GM13977 (cell line): ENCODE results near the gene AMH.

Source experiments
- DNase-seq: peaks from one replicate; pipeline ENCODE4 v3.0.0; 2012; ENCODE audit warnings: low spot score
- CTCF ChIP-seq: IDR thresholded peaks from 2 replicates; pipeline ENCODE4 v1.5.1; 2012; ENCODE audit warnings: mild to moderate bottlenecking, control low read depth; ENCODE audit not compliant: insufficient read depth; ENCODE audit errors: extremely low read depth, missing control alignments
- in situ Hi-C: fragments of 300-500 bp; cut with MboI; formaldehyde crosslinking; loops from one replicate; pipeline ENCODE4 v1.12.0; 2022; ENCODE audit warnings: low sequenced_read_pairs, low pct_unique_long_range_greater_than_20kb, mixed read lengths, inconsistent platforms; ENCODE audit not compliant: unreplicated experiment

AMH gene

GRCh38 chr19:2260341-2260805 lies 11.2 kb downstream of the AMH start:
- no peak for TF ChIP-seq CTCF
- in situ Hi-C loops, result loop anchor here (25.0 kb wide), 1 partner anchor 352 kb away; no protein-coding TSS in a partner anchor
- no peak for DNase-seq

DNA sequence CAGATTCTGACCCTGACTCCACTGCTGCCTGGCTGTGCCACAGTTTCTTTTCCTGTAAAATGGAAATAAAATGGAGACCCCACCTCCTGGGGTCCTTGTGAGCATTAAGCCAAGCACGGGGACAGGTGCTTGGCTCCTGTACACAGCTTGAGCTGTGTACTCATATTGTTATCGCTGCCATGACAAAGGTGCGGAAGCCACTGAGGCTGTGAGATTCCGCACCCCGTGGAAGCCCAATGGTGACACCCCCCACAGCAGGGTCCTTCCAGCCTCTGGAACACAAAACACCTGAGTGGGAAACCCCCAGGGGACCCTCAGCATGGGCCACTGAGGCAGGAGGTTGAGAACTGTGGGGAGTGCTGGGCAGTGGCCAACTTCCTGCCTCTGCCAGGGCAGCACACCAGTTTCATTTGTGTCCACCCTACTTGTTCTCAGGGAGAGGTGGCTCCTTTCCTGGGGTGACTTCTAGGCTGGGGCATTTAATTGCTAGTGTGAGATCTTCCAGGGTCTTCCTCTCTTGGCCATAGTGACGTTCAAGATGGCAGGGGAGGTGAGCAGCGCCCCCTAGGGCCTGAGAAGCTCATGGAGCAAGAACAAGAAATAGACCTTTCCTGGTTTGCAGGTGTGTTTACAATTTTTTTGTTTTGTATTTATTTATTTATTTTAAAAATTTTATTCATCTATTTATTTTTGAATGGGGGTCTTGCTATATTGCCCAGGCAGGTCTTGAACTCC lies 12.5 kb downstream of the AMH start:
- DNase-seq, result peak; percentile 50
- in situ Hi-C loops, result loop anchor here (25.0 kb wide), 1 partner anchor 351 kb away; no protein-coding TSS in a partner anchor
- peak; percentile 70 for TF ChIP-seq CTCF

GRCh38 chr19:2266183-2266993 lies 17.3 kb downstream of the AMH start:
- DNase-seq, result no peak
- no peak for TF ChIP-seq CTCF
- in situ Hi-C loops, result loop anchor here (25.0 kb wide), 1 partner anchor 346 kb away; no protein-coding TSS in a partner anchor

GRCh38 chr19:2268480-2268830 lies 19.3 kb downstream of the AMH start:
- DNase-seq, result no peak
- no peak for TF ChIP-seq CTCF
- in situ Hi-C loops, result loop anchor here (25.0 kb wide), 1 partner anchor 344 kb away; no protein-coding TSS in a partner anchor

- no peak for TF ChIP-seq CTCF
- DNase-seq, result no peak
- in situ Hi-C loops, result loop anchor here (25.0 kb wide), 1 partner anchor 343 kb away; no protein-coding TSS in a partner anchor
These were observed 19.7 kb downstream of the AMH start for GRCh38 chr19:2268861-2269243.

- peak; percentile 15 for TF ChIP-seq CTCF
- in situ Hi-C loops, result loop anchor here (25.0 kb wide), 1 partner anchor 343 kb away; no protein-coding TSS in a partner anchor
- DNase-seq, result peak; percentile 100
These were observed 20.4 kb downstream of the AMH start for GRCh38 chr19:2269244-2270156.
